NCI-H1092 treated with DMSO at 0.1 percent for 48 hours (cell line): ENCODE data around the gene HIGD1C.
"Not testable (repeated sequence)": the region's sequence is repeated elsewhere in the genome, so short reads cannot be mapped to it uniquely, and the experiment has no call there.

Experiments used
- DNase-seq: peaks from one replicate; lab custom pipeline; 2025; lab: John Stamatoyannopoulos, UW

Gene HIGD1C

DNA sequence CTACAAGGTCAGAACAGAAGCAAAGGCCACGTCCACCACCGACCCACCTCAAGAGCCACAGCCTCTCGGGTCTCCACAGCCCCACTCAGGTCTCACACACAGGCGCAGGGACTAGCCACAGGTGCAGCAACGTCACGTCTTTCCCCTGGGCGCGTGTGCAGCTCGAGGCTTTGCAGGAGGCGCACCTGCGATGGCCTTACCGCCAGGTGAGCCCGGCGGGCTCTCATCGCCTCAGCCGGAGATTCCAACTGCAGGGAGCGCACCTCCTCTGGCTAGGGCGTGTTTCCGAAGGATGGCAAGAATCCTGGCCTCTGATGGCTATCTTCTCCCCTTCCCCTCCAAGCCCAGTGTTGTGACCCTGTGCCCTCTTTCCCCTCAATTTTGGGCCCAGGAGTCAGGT lies at the start of gene HIGD1C:
Gene HIGD1C (plus strand): TSS at position 35 of the 400 bp plus-strand sequence. CDS start 1,455 bp downstream, outside the sequence.
- no peak for DNase-seq

DNA sequence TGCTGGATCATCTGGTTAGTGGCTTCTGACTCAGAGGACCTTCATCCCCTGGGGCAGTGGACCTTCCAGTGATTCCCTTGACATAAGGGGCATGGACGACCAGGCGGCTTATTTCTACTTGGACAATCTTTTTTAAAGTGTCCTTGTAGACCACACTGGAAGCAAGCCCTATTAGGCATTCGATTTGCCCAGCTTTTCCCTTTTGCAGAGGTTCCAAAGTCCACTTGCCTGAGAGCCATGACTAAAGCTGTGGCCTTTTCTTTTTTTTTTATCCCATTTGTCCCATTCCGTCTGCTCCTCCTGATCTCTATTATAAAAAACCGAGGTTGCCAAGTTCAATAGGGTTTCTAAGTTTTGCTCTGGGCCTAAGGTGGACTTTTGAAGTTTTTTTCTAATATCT lies 43.9 kb upstream of the HIGD1C start:
- not testable (repeated sequence) for DNase-seq

DNA sequence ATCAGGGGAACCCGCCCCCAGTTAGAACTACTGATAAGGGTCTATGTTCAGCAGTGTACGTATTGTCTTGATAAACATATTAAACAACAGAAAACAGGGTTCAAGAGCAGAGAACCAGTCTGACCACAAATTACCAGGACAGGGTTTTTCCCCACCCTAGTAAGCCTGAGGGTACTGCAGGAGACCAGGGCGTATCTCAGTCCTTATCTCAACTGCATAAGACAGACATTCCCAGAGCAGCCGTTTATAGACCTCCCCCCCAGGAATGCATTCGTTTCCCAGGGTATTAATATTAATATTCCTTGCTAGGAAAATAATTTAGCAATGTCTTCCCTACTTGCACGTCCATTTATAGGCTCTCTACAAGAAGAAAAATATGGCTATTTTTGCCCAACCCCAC lies 40.0 kb upstream of the HIGD1C start:
- not testable (repeated sequence) for DNase-seq

DNA sequence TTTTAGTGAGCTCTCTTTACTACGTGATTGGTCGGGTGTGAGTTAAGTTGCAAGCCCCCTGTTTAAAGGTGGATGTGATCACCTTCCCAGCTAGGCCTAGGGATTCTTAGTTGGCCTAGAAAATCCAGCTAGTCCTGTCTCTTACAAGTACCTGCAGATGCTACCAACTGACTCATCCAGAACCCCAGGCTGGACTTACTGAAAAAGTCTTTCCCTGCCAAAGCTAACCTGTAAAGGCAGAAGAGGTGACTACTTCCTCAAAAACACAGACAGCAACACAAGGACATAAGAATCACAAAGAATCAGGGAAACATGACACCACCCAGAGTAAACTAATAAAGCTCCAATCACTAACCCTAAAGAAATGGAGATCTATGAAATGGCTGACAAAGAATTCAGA lies 39.1 kb upstream of the HIGD1C start:
- no peak for DNase-seq

DNA sequence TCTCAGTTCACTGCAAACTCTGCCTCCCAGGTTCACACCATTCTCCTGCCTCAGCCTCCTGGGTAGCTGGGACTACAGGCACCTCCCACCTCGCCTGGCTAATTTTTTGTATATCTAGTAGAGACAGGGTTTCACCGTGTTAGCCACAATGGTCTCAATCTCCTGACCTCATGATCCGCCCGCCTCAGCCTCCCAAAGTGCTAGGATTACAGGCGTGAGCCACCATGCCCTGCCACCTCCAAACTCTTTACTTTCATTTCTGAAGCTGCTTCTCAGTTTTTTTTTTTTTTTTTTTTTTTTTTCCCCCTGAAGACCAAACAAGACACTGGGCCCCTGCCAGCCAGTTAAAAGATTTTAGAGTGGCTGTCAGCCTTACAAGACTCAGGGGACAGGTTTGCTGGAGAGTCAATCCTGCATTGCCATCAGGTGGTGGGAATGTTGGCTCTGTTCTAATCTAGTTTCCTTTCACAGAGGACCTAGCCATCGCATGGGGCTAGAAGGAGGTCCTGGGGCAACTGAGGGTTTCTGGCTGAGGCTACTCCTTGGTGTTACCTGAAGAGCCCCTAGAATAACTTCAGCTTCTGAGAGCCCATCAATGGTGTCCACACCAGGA lies 37.4 kb upstream of the HIGD1C start:
- no peak for DNase-seq

DNA sequence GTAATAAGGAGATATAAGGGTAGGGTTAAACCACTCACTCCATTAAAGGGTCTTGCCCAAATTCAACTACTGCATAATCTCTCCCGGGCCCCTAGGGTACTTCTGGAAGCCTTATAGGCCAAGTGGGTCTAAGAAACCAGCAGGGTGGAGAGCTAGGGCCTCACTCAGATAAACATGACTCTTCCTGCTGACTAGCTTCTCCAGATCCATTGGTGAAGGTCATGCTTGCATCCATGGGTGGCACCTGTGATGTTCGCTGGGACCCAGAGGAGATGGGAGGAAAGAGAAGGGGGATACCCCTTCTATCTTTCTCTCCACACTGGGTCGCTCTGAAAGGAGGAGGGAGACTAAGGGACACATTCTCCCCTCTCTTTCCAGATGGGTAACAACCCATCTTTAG lies 36.1 kb upstream of the HIGD1C start:
- DNase-seq, result no peak

DNA sequence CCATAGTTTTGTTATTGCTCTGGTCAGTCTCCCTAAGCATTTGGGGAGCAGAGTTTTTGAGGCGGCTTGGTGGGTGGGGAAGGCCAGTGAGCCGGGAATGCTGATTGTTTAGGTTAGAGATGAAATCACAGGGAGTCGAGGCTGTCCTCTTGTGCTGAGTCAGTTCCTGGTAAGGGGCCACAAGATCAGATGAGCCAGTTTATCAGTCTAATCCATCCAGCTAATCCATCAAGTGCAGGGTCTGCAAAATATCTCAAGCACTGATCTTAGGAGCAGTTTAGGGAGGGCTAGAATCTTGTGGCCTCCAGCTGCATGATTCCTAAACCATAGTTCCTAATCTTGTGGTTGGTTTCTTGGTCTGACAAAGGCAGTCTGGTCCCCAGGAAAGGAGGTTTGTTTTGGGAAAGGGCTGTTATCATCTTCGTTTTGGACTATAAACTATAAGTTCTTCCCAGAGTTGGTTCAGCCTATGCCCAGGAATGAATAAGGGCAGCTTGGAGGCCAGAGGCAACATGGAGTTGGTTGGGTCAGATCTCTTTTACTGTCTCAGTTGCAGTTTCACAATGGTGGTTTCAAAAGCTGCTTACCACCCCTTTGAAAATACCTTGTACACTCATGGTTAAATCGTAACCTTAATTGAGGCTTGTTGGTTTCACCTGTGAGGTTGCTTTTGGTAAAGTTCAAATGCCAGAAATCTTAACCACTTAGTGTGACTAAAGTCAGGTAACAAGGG lies 33.6 kb upstream of the HIGD1C start:
- no peak for DNase-seq

DNA sequence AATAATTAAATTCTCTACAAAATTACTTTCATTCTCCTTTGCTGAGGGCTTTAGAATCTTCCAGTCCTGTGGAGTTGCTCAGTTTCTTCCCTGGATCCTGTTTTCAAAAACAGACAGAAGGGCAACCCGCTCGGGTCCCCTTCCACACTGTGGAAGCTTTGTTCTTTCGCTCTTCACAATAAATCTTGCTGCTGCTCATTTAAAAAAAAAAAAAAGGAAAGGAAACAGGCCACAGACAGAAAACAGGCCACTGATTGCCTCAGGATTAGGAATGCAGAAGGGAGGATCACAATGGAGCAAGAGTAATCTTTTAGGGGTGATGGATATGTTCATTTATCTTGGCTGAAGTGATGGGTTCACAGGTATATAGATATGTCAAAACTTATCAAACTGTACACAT lies 29.5 kb upstream of the HIGD1C start:
- DNase-seq, result no peak

DNA sequence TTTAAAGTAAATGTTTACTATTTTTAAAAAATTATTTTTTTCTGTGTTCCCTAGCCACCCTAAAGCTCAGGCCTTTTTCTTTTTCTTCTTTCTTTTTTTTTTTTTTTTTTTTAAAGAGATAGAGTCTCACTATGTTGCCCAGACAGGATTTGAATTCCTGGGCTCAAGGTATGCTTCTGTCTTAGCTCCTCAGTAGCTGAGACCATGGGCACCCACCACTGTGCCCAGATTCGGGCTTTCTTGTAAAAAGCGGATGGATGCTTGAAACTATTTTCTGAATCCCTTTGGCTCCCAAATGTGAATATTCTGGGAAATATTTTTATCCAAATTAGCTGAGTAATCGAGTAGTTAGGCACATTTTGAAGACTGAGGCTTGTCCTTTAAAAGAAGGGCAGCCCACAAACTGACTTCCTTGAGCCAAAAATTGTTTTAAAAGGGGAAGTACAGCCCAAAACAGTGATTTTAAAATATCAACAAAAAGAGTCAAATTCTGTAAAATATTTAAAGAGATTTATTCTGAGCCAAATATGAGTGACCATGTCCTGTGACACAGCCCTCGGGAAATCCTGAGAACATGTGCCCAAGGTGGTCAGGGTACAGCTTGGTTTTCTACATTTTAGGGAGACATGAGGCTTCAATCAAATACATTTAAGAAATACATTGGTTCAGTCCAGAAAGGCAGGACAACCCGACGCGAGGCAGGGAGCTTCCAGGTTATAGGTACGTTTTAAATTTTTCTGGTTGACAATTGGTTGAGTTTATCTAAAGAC lies 28.8 kb upstream of the HIGD1C start:
- DNase-seq, result no peak

DNA sequence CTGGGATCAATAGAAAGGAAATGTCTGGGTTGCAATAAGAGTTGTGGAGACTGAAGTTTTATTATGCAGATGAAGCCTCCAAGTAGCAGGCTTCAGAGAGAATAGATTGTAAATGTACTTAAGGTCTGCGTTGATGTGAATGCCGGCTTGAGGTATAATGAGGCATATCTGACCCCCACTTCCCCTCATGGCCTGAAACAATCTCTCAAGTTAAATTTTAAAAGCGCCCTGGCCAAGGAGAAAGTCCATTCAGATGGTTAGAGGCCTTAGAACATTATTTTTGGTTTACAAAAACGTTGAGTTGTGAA lies 28.3 kb upstream of the HIGD1C start:
- DNase-seq, result peak; percentile 29

DNA sequence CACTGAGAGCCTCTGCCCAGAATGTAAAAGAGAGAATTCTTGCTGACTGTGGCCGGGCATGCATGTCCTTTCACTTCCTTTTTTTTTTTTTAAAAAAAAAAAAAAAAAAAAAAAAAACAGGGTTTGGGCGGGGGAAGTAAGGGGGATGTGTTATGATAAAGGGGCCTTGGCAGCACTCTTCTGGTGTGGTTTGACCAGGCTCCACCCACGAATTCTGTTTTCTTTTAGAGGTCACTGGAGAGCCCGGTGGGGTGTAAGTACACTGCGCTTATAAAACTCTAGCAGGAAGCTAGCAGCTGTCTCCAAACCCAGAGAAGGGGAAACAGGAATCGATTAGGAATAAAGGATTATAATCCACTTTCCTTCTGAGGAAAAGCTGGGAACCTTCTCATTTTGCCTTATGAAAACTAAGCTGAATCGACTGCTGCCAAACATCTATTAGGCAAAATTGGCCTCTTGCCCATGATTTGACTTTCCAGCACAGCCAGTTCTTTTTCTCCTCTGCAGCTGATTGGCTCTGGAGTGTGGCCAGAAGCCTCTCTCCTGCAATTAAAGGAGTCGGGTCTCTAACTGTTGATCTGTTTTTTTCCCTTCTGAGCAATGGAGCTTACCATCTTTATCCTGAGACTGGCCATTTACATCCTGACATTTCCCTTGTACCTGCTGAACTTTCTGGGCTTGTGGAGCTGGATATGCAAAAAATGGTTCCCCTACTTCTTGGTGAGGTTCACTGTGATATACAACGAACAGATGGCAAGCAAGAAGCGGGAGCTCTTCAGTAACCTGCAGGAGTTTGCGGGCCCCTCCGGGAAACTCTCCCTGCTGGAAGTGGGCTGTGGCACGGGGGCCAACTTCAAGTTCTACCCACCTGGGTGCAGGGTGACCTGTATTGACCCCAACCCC lies 27.7 kb upstream of the HIGD1C start:
- peak; percentile 93 for DNase-seq

DNA sequence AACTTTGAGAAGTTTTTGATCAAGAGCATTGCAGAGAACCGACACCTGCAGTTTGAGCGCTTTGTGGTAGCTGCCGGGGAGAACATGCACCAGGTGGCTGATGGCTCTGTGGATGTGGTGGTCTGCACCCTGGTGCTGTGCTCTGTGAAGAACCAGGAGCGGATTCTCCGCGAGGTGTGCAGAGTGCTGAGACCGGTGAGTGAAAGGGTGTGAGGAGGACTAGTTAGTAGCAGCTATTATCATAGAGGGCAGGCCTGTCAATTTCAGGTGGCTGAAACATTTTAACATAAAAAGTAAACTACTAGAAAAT lies 27.0 kb upstream of the HIGD1C start:
- peak; percentile 44 for DNase-seq

DNA sequence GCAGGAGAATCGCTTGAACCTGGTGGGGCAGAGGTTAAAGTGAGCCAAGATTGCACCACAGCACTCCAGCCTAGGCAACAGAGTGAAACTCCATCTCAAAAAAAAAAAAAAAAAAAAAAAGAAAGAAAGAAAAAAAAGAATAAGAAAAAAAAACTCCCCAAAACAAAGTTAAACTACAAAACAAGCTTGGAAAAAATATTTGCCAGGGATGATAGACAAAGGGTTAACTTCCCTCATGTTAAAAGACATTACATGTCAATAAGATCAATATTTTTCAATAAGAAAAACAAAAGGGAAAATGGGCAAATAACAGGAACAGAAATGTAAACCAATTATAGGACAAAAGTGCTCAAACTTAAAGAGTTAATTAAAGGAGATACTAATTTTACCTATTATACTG lies 26.4 kb upstream of the HIGD1C start:
- no peak for DNase-seq

DNA sequence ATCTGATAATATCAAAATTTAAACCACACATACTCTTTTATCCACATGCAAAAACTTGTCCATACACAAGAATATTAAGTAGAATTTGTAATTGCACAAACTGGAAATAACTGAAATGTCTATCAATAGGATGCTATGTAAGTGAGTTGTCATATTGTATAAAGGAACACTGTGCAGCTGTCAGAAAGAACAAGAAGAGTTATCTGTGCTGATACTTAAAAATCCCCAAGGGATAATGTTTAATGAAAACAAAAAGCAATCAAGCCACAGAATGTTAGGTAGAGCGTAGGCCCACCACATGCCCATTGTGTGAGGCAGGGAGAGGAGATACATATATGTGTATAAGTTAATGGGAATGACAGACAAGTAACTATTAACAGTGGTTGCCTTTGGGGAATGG lies 25.9 kb upstream of the HIGD1C start:
- no peak for DNase-seq

DNA sequence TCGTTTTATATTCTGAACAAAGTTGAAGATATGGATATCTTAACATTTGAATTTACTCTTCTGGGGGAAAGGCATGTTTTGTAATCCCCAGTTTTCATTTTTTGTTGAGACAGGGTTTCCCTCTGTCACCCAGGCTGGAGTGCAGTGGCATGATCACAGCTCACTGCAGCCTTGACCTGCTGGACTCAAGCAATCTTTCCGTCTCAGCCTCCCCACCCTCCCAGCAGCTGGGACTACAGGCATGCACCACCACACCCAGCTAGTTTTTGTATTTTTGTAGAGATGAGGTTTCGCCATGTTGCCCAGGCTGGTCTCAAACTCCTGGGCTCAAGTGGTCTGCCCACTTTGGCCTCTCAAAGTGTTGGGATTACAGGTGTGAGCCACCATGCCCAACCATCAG lies 25.4 kb upstream of the HIGD1C start:
- DNase-seq, result not testable (repeated sequence)

DNA sequence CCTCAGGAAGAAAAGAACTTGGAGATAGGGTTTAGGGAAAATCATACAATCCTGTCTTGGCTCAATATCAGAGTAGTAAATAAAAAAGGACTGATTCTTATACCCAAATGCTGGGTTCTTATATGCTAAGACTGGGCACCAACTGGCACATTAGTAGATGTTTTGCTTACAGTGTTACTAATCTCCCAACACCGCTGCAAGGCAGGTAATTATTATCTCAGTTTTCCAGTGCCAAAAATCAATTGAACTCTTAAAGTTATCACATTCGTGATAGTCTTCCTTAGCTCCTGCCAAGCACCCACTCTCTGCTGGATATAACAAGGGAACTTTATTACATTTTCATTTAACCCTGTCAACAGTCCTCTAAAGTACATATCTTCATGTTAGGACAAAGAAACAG lies 25.0 kb upstream of the HIGD1C start:
- DNase-seq, result no peak

DNA sequence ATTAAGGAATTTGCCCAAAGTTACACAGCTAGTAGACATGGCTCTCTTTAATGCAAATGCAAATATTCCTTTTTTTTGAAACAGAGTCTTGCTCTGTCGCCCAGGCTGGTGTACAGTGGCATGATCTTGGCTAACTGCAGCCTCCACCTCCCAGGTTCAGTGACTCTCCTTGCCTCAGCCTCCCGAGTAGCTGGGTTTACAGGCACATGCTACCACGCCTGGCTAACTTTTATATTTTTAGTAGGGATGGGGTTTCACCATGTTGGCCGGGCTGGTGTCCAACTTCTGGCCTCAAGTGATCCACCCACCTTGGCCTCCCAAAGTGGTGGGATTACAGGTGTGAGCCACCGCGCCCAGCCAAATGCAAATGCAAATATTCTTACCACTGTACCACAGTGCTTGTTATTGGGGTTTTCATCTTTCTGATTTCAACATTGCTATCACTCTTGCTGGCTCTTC lies 24.5 kb upstream of the HIGD1C start:
- DNase-seq, result no peak

DNA sequence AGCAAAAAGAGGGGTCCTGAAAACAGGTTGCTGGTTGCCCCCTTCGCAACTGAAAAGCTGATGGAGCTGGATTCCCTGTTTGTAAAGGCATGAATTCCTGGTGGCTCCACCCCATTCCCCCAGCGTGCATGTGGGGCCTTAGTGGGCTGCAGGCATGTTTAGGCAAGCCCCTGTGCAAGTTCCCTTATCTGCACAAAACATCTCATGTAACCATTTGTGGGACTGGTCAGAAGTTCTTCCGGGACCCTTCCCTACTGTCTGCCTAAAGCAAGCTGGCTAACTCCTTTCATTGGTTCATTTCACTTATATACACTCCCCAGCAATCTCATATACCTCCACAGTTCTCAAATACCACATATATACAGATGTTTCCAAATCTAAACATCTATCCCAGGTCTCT lies 24.0 kb upstream of the HIGD1C start:
- no peak for DNase-seq

DNA sequence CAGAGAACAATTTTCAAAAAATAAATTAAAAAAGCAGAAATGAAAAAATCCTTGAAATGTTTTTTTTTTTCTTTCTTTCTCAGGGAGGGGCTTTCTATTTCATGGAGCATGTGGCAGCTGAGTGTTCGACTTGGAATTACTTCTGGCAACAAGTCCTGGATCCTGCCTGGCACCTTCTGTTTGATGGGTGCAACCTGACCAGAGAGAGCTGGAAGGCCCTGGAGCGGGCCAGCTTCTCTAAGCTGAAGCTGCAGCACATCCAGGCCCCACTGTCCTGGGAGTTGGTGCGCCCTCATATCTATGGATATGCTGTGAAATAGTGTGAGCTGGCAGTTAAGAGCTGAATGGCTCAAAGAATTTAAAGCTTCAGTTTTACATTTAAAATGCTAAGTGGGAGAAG lies 22.5 kb upstream of the HIGD1C start:
- no peak for DNase-seq

DNA sequence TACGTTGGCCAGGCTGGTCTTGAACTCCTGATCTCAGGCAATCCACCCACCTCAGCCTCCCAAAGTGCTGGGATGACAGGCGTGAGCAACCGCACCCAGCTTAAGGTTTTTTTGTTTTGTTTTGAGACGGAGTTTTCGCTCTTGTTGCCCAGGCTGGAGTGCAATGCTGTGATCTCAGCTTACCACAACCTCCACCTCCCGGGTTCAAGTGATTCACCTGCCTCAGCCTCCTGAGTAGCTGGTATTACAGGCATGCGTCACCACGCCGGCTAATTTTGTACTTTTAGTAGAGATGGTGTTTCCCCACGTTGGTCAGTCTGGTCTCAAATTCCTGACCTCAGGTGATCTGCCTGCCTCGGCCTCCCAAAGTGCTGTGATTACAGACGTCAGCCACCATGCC lies 21.9 kb upstream of the HIGD1C start:
- not testable (repeated sequence) for DNase-seq

DNA sequence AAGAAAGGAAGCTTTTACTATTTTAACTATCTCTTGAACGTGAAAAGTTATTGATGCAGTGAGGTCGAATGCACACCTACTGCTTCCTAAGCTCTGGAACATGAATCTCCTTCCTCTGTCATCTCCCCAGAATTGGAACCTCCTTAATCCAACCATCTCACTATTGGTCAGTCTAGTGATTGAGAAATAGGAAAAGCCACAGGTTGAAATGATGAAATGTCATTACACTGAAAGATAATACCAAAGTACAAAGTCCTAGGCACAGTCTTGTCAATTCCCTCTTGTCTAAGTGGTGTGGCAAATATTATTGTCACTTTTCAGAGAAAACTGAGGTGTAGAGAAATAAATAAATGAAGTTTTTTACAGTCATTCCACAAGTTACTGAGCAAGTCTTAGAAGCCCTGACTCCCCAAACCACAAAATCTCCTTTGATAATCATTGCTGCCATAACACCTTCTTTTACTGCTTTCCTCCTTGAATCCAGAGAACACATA lies 19.5 kb upstream of the HIGD1C start:
- no peak for DNase-seq

DNA sequence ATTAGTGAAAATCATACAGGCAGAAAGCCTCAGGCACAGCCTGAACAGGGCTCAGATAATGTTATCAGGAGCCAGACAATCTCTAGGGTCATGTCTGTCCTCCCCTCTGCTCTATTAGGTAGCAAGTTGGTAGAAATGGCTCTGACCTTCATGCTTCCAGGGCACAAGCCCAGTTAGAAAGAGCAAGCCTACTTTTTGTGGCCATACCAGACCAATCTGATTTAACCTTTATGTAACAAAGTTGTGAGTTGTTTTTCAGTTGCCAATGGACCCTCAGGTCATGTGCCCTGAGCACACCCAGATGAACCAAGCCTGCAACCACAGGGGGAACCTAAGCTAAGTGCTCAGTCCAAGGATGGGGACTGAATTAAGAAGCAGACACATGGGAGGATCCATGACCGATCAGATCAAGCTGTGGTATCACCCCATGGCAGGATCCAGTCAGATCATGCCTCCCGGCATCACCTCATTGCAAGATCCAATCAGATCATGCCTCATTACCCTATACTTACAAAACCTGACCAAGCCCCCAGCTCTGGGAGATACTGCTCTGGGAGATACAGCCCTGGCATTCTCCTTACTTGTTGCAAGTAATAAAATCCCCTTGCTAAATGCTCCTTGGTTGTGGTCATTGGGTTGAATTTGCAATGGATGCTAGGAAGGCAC lies 18.8 kb upstream of the HIGD1C start:
- no peak for DNase-seq
